Measurements from ENCODE around the gene CPNE1. TPM values are rescaled to one million over a fixed set of nuclear protein-coding genes. Genes with fewer than 3 reads are reported as not detected.

Gene CPNE1
- total RNA-seq, 1 experiment from 2014 or later: 217 TPM

DNA sequence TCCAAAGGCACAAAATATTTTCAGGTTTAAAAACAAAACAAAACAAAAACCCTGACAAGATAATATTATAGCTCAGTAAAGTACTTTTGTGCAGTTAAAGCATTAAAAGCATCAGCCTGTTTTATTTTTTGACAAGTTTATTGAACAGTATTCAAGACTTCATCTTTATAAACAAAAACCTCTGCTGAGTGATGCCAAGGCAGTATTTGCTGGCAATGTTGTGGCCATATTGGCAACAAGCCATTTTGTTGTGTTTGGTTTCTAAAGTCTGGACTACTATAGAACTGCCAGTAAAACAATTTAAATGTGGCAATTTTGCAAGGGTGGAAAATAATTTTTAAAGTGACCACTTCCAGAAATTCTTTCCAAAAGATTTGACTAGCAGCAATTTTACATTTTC is 15.9 kb downstream of the CPNE1 start:
- CTCF ChIA-PET: interaction anchor here (1.0 kb wide), 1 partner anchor 29 kb away, joined by 4 read pairs; no protein-coding TSS in a partner anchor
- Histone ChIP-seq H3K36me3 (ENCODE audit: control insufficient read depth, insufficient read depth, low read length) (peaks cover 14% of the 10 kb centered on the region), H3K4me3 (ENCODE audit: low read depth in 2 of 2, low read length in 2 of 2) (no peak overlapping the region), H3K4me1 (ENCODE audit: control insufficient read depth, insufficient read depth, low read length) (peaks cover 4% of the 10 kb centered on the region), H3K27ac (ENCODE audit: low read length) (no peak overlapping the region), H3K27me3 (ENCODE audit: control insufficient read depth, insufficient read depth, low read length) (no peaks in the 10 kb centered on the region), H3K9me3 (ENCODE audit: control insufficient read depth, insufficient read depth, low read depth, low read length) (no peaks in the 10 kb centered on the region)
- BruUV-seq (replicated peaks): no TSS peak
- intact Hi-C loops (cut with micrococcal nuclease; ENCODE audit: unreplicated experiment): no loop called here
- DNase-seq (ENCODE audit: low read depth, low spot score) (no peak), ATAC-seq (no peak)
- no peak for TF ChIP-seq POLR2AphosphoS5 (IDR thresholded peaks at IDR 0.05; ENCODE audit: low read depth, low read length)
- TF ChIP-seq, protein P1, sequence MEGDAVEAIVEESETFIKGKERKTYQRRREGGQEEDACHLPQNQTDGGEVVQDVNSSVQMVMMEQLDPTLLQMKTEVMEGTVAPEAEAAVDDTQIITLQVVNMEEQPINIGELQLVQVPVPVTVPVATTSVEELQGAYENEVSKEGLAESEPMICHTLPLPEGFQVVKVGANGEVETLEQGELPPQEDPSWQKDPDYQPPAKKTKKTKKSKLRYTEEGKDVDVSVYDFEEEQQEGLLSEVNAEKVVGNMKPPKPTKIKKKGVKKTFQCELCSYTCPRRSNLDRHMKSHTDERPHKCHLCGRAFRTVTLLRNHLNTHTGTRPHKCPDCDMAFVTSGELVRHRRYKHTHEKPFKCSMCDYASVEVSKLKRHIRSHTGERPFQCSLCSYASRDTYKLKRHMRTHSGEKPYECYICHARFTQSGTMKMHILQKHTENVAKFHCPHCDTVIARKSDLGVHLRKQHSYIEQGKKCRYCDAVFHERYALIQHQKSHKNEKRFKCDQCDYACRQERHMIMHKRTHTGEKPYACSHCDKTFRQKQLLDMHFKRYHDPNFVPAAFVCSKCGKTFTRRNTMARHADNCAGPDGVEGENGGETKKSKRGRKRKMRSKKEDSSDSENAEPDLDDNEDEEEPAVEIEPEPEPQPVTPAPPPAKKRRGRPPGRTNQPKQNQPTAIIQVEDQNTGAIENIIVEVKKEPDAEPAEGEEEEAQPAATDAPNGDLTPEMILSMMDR (IDR thresholded peaks at IDR 0.05): no peak
- TF ChIP-seq TCF7L2 (IDR thresholded peaks at IDR 0.05; ENCODE audit: low read depth, low read length): no peak
- no peak for TF ChIP-seq SIN3A (IDR thresholded peaks at IDR 0.05; ENCODE audit: borderline replicate concordance, insufficient read depth, low read depth, low read length)
- TF ChIP-seq, protein P2, sequence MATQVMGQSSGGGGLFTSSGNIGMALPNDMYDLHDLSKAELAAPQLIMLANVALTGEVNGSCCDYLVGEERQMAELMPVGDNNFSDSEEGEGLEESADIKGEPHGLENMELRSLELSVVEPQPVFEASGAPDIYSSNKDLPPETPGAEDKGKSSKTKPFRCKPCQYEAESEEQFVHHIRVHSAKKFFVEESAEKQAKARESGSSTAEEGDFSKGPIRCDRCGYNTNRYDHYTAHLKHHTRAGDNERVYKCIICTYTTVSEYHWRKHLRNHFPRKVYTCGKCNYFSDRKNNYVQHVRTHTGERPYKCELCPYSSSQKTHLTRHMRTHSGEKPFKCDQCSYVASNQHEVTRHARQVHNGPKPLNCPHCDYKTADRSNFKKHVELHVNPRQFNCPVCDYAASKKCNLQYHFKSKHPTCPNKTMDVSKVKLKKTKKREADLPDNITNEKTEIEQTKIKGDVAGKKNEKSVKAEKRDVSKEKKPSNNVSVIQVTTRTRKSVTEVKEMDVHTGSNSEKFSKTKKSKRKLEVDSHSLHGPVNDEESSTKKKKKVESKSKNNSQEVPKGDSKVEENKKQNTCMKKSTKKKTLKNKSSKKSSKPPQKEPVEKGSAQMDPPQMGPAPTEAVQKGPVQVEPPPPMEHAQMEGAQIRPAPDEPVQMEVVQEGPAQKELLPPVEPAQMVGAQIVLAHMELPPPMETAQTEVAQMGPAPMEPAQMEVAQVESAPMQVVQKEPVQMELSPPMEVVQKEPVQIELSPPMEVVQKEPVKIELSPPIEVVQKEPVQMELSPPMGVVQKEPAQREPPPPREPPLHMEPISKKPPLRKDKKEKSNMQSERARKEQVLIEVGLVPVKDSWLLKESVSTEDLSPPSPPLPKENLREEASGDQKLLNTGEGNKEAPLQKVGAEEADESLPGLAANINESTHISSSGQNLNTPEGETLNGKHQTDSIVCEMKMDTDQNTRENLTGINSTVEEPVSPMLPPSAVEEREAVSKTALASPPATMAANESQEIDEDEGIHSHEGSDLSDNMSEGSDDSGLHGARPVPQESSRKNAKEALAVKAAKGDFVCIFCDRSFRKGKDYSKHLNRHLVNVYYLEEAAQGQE (IDR thresholded peaks at IDR 0.05; ENCODE audit: insufficient read depth in 1 of 2, low read depth in 2 of 2, low read length in 1 of 2): no peak
- in situ Hi-C loops (cut with HindIII; ENCODE audit: low pct_unique_long_range_greater_than_20kb, low sequenced_read_pairs): no loop called here
- POLR2A ChIA-PET: no interaction called here

DNA sequence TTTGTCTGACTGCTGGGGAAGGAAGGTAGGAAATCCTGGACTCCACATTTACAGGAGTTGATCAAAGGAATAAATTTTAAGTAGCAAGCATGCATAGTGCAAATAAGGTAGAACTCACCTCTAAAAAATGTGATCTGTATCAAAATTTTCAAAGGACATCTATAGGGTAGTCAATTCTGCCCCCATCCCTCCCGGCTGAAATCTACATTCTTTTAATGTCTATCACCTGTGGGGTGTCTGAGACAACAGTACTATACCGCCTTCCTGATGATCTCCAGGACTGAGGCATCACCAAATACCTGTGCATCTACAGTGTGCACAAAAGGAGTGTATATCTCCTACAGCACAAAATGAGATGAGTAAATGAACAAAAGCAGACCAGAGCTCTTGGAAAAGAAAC is 19.9 kb downstream of the CPNE1 start:
- no peaks in the 10 kb centered on the region for H3K4me1 ChIP-seq (ENCODE audit: control insufficient read depth, insufficient read depth, low read length)
- TF ChIP-seq TCF7L2 (IDR thresholded peaks at IDR 0.05; ENCODE audit: low read depth, low read length): no peak
- TF ChIP-seq, protein P1 (IDR thresholded peaks at IDR 0.05): no peak
- TF ChIP-seq, protein P2 (IDR thresholded peaks at IDR 0.05; ENCODE audit: insufficient read depth in 1 of 2, low read depth in 2 of 2, low read length in 1 of 2): no peak
- no peak for TF ChIP-seq SIN3A (IDR thresholded peaks at IDR 0.05; ENCODE audit: borderline replicate concordance, insufficient read depth, low read depth, low read length)
- no peak for TF ChIP-seq POLR2AphosphoS5 (IDR thresholded peaks at IDR 0.05; ENCODE audit: low read depth, low read length)
- intact Hi-C loops (cut with micrococcal nuclease; ENCODE audit: unreplicated experiment): no loop called here
- no peak overlapping the region for H3K4me3 ChIP-seq (ENCODE audit: low read depth in 2 of 2, low read length in 2 of 2)
- no TSS peak for BruUV-seq (replicated peaks)
- no peak for ATAC-seq
- H3K27ac ChIP-seq (ENCODE audit: low read length): no peak overlapping the region
- no peaks in the 10 kb centered on the region for H3K27me3 ChIP-seq (ENCODE audit: control insufficient read depth, insufficient read depth, low read length)
- no peaks in the 10 kb centered on the region; the same call in 1 of the 2 replicates for H3K36me3 ChIP-seq (ENCODE audit: control insufficient read depth, insufficient read depth, low read length)
- CTCF ChIA-PET: no interaction called here
- no peak for DNase-seq (ENCODE audit: low read depth, low spot score)
- H3K9me3 ChIP-seq (ENCODE audit: control insufficient read depth, insufficient read depth, low read depth, low read length): no peaks in the 10 kb centered on the region
- POLR2A ChIA-PET: no interaction called here
- in situ Hi-C loops (cut with HindIII; ENCODE audit: low pct_unique_long_range_greater_than_20kb, low sequenced_read_pairs): no loop called here
